Dendritic cell treated with granulocyte-macrophage colony-stimulating factor and Interleukin-4, amounts not matched to agents 40 ng/mL and 50 ng/mL, for 4 days (primary cell): ENCODE results near the gene SPTLC1.
A peak's percentile ranks its signal among the peaks of the same experiment; 100 is the strongest.
"Not testable (repeated sequence)": the region's sequence is repeated elsewhere in the genome, so short reads cannot be mapped to it uniquely, and the experiment has no call there.

ENCODE experiments used
- H3K27ac Mint-ChIP-seq: one replicate; pipeline ENCODE4 v1.8.0; 2022; ENCODE audit warnings: mild to moderate bottlenecking, mixed read lengths
- H3K27me3 Mint-ChIP-seq: one replicate; pipeline ENCODE4 v1.8.0; 2022; ENCODE audit warnings: mild to moderate bottlenecking, mixed read lengths
- H3K36me3 Mint-ChIP-seq: one replicate; pipeline ENCODE4 v1.8.0; 2022; ENCODE audit warnings: low read depth, mixed read lengths
- H3K4me1 Mint-ChIP-seq: one replicate; pipeline ENCODE4 v1.8.0; 2022; ENCODE audit warnings: low read depth, mixed read lengths
- H3K4me3 Mint-ChIP-seq: one replicate; pipeline ENCODE4 v1.8.0; 2022; ENCODE audit warnings: mild to moderate bottlenecking, moderate library complexity, mixed read lengths
- H3K9me3 Mint-ChIP-seq: one replicate; pipeline ENCODE4 v1.8.0; 2022; ENCODE audit warnings: mixed read lengths
- intact Hi-C: fragments of 100-400 bp; cut with micrococcal nuclease; formaldehyde crosslinking; loops from one replicate; pipeline ENCODE4 v1.15.0; 2022

The SPTLC1 gene

DNA sequence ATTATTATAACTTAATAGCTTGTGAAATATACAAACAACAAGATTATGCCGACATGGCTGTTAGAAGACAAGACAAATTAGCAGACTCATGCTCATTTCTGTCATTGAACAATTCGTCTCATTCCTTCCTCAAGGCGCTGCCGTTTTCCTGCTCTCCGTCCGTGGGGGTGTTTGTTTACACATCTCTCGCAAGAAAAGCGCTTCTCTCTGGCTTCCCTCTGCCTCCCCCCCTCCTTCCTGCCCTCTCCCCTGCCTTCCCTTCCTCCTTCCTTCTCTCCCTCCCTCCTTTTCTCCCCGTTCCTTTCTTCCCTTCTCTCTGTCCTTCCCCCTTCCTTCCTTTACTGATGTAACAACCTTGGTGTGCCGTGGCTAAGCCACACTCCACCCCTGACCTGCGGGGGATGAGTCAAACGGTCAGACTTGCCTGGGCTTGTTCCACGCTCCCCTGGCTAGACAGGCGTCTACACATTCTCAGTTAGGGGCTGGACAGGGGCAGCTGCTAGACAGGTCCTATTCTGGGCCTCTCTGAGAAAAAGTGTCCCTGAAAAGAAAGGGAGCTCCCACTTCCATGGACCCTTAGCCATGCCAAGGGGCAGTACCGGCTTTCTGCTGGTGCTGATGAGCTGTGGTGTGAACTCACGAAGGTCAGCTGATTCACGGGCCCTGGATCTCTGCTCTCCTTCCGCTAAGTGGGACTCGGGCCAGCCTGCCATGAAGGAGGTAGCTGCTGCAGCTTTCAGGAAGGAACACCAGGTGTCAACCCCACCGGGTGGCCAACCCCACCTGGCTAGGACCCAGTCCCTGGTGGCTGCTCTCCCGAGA, 32.0 kb upstream of the SPTLC1 start:
- Mint-ChIP-seq H3K4me3 (peak overlapping the region; percentile 39), H3K4me1 (peaks cover 22% of the 10 kb centered on the region), H3K36me3 (no peaks in the 10 kb centered on the region), H3K27me3 (peaks cover 19% of the 10 kb centered on the region), H3K27ac (peak overlapping the region; percentile 14), H3K9me3 (no peaks in the 10 kb centered on the region)
- intact Hi-C loops: no loop called here

DNA sequence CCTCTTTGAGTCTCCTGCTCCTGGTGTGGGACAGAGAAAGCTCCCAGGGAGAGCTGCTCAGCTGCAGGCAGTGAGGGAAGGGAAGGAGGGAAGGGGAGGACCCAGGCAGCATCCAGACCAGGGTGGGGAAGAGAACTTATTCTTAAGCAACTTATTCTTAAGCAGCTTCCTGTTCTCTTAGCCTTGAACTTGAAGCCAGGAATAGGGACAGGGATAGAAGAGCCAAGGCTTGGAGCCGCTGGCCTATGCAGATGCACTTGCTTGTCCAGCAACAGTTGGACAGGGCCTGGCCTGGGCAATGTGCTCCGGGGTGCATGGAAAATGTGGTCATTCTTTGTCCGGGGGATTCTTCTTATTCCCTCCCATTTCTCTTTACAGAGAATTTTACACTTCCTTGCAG, 31.4 kb upstream of the SPTLC1 start:
- Mint-ChIP-seq H3K9me3 (no peaks in the 10 kb centered on the region), H3K4me3 (no peak overlapping the region), H3K4me1 (peaks cover 22% of the 10 kb centered on the region), H3K36me3 (no peaks in the 10 kb centered on the region), H3K27me3 (peaks cover 25% of the 10 kb centered on the region), H3K27ac (no peak overlapping the region)
- intact Hi-C loops: no loop called here

- Mint-ChIP-seq H3K4me1 (peaks cover 27% of the 10 kb centered on the region), H3K27me3 (peaks cover 32% of the 10 kb centered on the region)
- H3K36me3 Mint-ChIP-seq, intact Hi-C loops, H3K27ac Mint-ChIP-seq, H3K4me3 Mint-ChIP-seq, H3K9me3 Mint-ChIP-seq: not testable (repeated sequence)
Measured at GRCh38 chr9:92145784-92146183, 30.6 kb upstream of the SPTLC1 start.

DNA sequence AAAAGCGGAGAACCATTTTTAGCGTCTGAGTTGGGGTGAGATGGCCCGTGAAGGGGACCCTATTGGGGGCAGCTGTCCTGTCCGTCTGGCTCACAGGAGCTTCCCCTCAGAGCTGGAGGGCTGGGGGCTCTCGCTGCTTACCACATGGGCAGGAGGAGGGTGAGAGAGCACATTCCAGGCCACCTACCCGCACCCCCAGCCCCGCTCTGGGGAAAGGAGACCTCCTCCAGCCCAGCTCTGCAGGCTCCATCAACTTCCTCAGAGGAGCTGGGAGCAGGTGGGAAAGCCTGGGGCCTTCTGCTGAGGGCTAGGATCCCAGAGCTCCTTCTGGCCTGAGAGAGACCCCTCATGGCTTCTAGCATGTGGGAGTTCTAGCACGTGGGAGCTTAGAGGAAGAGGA, 27.1 kb upstream of the SPTLC1 start:
- H3K4me3 Mint-ChIP-seq: no peak overlapping the region
- H3K36me3 Mint-ChIP-seq: no peaks in the 10 kb centered on the region
- no peaks in the 10 kb centered on the region for H3K9me3 Mint-ChIP-seq
- H3K27ac Mint-ChIP-seq: no peak overlapping the region
- peaks cover 46% of the 10 kb centered on the region for H3K27me3 Mint-ChIP-seq
- H3K4me1 Mint-ChIP-seq: peaks cover 30% of the 10 kb centered on the region
- intact Hi-C loops: loop anchor here (5.0 kb wide), 2 partner anchors 100 to 490 kb away; no protein-coding TSS in a partner anchor

DNA sequence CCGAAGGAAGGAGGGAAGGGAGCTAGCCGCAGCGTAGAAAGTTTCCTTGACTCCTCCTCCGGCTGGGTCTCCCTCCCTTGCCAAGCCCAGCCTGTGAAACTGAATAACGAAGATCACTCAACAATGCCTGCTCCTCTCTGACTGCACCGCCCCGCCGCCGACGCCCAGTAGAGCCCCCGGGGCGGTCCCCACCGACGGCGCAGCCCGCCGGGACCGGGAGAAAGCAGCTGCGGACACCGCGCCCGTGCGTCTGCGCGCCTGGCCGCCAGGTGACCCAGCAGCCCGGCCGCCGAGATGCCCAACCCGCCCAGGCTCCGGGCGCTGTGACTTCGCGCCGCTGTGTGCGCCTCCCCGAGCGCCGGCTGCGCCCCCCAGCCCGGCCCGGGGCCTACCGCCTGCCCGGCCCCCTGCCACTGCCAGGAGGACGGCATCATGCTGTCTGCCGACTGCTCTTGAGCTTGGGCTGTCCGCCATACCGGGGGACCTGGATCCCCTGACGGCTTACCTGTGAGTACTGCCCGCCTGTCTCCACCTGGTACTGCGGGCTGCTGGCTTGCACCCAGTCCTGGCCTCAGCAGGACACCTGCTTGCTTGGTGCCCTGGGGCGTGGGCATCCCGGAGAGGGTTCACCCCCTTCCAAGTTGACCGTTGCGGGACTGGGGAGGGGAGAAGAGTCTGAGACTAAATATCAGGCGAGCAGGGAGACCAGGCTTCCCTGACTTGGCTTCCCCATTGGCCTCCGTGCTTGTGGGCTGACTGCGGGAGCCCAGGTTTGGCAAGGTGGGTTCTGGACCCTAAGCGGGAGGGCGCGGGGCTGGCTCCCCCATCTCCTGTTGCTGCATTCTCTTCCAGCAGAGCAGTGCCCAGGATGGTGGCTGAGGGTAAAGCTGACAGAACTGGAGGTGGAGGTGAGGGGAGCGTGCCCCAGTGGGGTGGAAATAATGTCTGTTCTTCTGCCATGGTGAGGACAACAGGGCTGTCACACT, 26.2 kb upstream of the SPTLC1 start:
- Mint-ChIP-seq H3K4me3 (peak overlapping the region; percentile 37), H3K36me3 (no peaks in the 10 kb centered on the region), H3K27ac (no peak overlapping the region), H3K9me3 (no peaks in the 10 kb centered on the region), H3K4me1 (peaks cover 21% of the 10 kb centered on the region), H3K27me3 (peaks cover 50% of the 10 kb centered on the region)
- intact Hi-C loops: loop anchor here (5.0 kb wide), 2 partner anchors 101 to 491 kb away; no protein-coding TSS in a partner anchor

DNA sequence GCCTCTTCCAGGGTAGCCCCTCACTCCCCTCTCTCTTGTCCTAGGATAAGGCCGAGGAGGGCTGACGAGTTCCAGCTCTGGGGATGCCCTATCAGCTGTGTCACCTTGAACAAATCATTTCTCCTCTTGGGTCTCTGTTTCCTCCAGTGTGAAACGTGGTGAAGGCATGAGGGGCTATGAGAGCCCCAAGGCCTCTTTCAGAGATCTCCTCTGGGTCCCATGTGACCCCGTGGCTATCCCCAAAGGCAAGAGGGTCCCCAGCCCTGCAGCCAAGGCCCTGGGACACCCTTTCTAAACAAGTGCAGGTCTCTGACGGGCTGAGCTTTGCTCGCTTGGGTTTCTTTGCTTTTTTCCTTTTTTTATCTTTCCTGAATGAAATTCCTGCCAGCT, 25.5 kb upstream of the SPTLC1 start:
- intact Hi-C loops: loop anchor here (5.0 kb wide), 2 partner anchors 102 to 492 kb away; no protein-coding TSS in a partner anchor
- peaks cover 49% of the 10 kb centered on the region for H3K27me3 Mint-ChIP-seq
- H3K4me3 Mint-ChIP-seq: peak overlapping the region; percentile 37
- H3K27ac Mint-ChIP-seq: no peak overlapping the region
- no peaks in the 10 kb centered on the region for H3K9me3 Mint-ChIP-seq
- no peaks in the 10 kb centered on the region for H3K36me3 Mint-ChIP-seq
- peaks cover 14% of the 10 kb centered on the region for H3K4me1 Mint-ChIP-seq

GRCh38 chr9:92140074-92140753, 25.0 kb upstream of the SPTLC1 start:
- Mint-ChIP-seq H3K4me1 (peaks cover 13% of the 10 kb centered on the region), H3K36me3 (no peaks in the 10 kb centered on the region), H3K27me3 (peaks cover 49% of the 10 kb centered on the region), H3K4me3 (no peak overlapping the region), H3K27ac (no peak overlapping the region), H3K9me3 (no peaks in the 10 kb centered on the region)
- intact Hi-C loops: loop anchor here (5.0 kb wide), 2 partner anchors 102 to 492 kb away; no protein-coding TSS in a partner anchor

GRCh38 chr9:92138960-92139540, 23.8 kb upstream of the SPTLC1 start:
- not testable (repeated sequence) for H3K4me3 Mint-ChIP-seq, H3K9me3 Mint-ChIP-seq, H3K27ac Mint-ChIP-seq, H3K36me3 Mint-ChIP-seq
- Mint-ChIP-seq H3K27me3 (peaks cover 52% of the 10 kb centered on the region), H3K4me1 (peaks cover 15% of the 10 kb centered on the region)
- intact Hi-C loops: loop anchor here (10.0 kb wide), 1 partner anchor 156 kb away; the partner anchor contains the start of gene IARS1

DNA sequence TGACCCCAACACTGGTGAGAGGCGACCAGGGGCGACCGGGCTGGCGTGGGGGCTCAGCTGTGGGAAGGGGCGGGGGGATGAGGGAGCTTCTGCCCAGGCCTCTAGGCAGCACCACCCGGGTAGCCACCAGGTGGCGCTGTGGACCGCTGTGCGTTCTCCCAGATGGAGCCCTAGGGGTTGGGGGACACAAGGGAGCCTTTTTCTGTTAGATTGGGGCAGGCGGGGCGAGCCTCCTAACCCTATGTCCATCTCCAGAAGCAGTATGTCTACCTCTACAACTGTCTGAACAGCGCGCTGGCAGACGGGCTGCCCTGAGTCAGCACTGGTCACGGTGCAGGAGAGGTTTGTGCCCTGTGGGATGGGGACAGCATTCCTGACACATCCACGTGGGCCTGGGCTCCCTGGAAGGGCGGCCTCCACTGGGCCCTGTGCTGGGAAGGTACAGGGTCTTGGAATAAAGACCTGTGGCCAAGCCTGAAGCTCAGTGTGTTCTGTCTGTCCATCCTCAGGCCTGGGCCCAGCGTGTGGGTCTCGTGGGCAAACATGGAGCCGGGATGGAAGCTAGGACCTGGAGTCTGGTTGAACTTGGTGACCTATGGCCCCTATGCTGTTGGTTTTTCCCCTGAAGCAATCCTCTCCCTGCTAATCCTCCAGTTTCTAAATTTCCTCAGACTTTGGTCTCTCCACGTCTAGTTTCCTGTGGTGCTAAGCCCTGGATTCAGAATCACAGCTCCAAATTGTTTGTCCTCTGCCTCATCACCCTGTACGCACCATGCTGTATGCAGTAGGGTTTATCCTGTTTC, 23.1 kb upstream of the SPTLC1 start:
- H3K27ac Mint-ChIP-seq: no peak overlapping the region

GRCh38 chr9:92136184-92136858, 21.1 kb upstream of the SPTLC1 start:
- intact Hi-C loops: loop anchor here (10.0 kb wide), 1 partner anchor 158 kb away; the partner anchor contains the start of gene IARS1
- H3K27ac Mint-ChIP-seq: no peak overlapping the region
- no peak overlapping the region for H3K4me3 Mint-ChIP-seq
- peaks cover 48% of the 10 kb centered on the region for H3K27me3 Mint-ChIP-seq
- H3K4me1 Mint-ChIP-seq: peaks cover 20% of the 10 kb centered on the region
- H3K36me3 Mint-ChIP-seq: no peaks in the 10 kb centered on the region
- no peaks in the 10 kb centered on the region for H3K9me3 Mint-ChIP-seq

More for the DNA sequence above, 23.1 kb upstream of the SPTLC1 start:
- intact Hi-C loops: loop anchor here (10.0 kb wide), 1 partner anchor 156 kb away; the partner anchor contains the start of gene IARS1
- Mint-ChIP-seq H3K9me3 (no peaks in the 10 kb centered on the region), H3K27me3 (peaks cover 53% of the 10 kb centered on the region), H3K36me3 (no peaks in the 10 kb centered on the region), H3K4me1 (peaks cover 20% of the 10 kb centered on the region), H3K4me3 (no peak overlapping the region)

GRCh38 chr9:92135576-92135975, 20.4 kb upstream of the SPTLC1 start:
- peaks cover 48% of the 10 kb centered on the region for H3K27me3 Mint-ChIP-seq
- H3K4me3 Mint-ChIP-seq: no peak overlapping the region
- no peaks in the 10 kb centered on the region for H3K9me3 Mint-ChIP-seq
- peaks cover 14% of the 10 kb centered on the region for H3K4me1 Mint-ChIP-seq
- H3K36me3 Mint-ChIP-seq: no peaks in the 10 kb centered on the region
- intact Hi-C loops: loop anchor here (10.0 kb wide), 1 partner anchor 159 kb away; the partner anchor contains the start of gene IARS1
- H3K27ac Mint-ChIP-seq: no peak overlapping the region
